Lower leg skin (tissue), 4 donors: ENCODE results near the gene CRYBG2. TPM values are rescaled to one million over a fixed set of nuclear protein-coding genes. Genes with fewer than 3 reads are reported as not detected.
"Not testable (repeated sequence)": the region's sequence is repeated elsewhere in the genome, so short reads cannot be mapped to it uniquely, and the experiment has no call there.

ENCODE experiments used
- DNase-seq, 2 donors: peaks; one replicate each; pipeline ENCODE4 v3.0.0-alpha.2; 2019; ENCODE audit warnings: low spot score in 2 of 2
- H3K4me3 ChIP-seq: fragments of 200-600 bp; sonication (generic); 2 replicates; pipeline ENCODE4 v1.5.1; 2017; ENCODE audit warnings: mild to moderate bottlenecking, low read depth; ENCODE audit not compliant: poor library complexity, severe bottlenecking
- POLR2A ChIP-seq, 2 donors: fragments of 450-650 bp; IDR thresholded peaks; one replicate each; pipeline ENCODE4 v1.6.1; 2016 to 2017; ENCODE audit warnings: antibody characterized with exemption in 2 of 2, mild to moderate bottlenecking in 1 of 2, moderate library complexity in 1 of 2
- WGBS, 2 donors: methylation state at CpG; one replicate each; pipeline ENCODE4 v1.1.5; 2018; 5-methylcytosine and 5-hydroxymethylcytosine counted together
- intact Hi-C: fragments of 100-400 bp; cut with DNase I; formaldehyde crosslinking; loops from one replicate; pipeline ENCODE4 v1.15.0; 2023; ENCODE audit warnings: low total_unique reads
- total RNA-seq, 4 donors: library from RNA; depleted of rRNA; stranded (reverse); fragments of >200 nt; gene quantifications; one replicate each; pipeline ENCODE4 v1.1.0, GENCODE V29; 2016
- TF ChIP-seq, protein P1 (sequence below), 3 donors: fragments of 450-650 bp; IDR thresholded peaks; one replicate each; pipeline ENCODE4 v1.5.1; 2016; ENCODE audit warnings: antibody characterized with exemption in 3 of 3, mild to moderate bottlenecking in 3 of 3, moderate library complexity in 2 of 3

CRYBG2 gene
- total RNA-seq, 4 donors from 2014 or later = 52.3 to 104 (median 56.9) TPM

DNA sequence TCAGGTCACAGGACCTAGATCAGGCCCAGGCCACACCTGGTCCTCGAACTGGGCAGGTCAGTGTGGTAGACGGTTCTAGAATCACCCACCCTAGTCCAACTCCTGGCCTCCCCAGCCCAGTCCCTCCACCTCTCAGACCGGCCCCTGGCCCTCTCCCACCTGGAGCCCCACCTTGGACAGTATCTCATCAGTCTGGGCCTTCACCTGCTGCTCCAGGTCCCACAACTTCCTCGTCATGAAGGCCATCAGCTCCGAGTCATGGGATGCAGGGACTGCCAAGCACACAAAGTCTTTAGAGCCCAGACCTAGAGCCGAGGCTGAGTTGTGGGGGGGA lies 56.2 kb downstream of the CRYBG2 start:
- 81 to 92% methylated on average over 6 of the region's 6 CpGs for WGBS, 2 donors
- DNase-seq = no peak
- intact Hi-C loops = no loop called here
- H3K4me3 ChIP-seq = no peak overlapping the region
- TF ChIP-seq, protein P1, sequence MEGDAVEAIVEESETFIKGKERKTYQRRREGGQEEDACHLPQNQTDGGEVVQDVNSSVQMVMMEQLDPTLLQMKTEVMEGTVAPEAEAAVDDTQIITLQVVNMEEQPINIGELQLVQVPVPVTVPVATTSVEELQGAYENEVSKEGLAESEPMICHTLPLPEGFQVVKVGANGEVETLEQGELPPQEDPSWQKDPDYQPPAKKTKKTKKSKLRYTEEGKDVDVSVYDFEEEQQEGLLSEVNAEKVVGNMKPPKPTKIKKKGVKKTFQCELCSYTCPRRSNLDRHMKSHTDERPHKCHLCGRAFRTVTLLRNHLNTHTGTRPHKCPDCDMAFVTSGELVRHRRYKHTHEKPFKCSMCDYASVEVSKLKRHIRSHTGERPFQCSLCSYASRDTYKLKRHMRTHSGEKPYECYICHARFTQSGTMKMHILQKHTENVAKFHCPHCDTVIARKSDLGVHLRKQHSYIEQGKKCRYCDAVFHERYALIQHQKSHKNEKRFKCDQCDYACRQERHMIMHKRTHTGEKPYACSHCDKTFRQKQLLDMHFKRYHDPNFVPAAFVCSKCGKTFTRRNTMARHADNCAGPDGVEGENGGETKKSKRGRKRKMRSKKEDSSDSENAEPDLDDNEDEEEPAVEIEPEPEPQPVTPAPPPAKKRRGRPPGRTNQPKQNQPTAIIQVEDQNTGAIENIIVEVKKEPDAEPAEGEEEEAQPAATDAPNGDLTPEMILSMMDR (IDR thresholded peaks at IDR 0.05) = no peak
- TF ChIP-seq POLR2A (IDR thresholded peaks at IDR 0.05) = no peak

DNA sequence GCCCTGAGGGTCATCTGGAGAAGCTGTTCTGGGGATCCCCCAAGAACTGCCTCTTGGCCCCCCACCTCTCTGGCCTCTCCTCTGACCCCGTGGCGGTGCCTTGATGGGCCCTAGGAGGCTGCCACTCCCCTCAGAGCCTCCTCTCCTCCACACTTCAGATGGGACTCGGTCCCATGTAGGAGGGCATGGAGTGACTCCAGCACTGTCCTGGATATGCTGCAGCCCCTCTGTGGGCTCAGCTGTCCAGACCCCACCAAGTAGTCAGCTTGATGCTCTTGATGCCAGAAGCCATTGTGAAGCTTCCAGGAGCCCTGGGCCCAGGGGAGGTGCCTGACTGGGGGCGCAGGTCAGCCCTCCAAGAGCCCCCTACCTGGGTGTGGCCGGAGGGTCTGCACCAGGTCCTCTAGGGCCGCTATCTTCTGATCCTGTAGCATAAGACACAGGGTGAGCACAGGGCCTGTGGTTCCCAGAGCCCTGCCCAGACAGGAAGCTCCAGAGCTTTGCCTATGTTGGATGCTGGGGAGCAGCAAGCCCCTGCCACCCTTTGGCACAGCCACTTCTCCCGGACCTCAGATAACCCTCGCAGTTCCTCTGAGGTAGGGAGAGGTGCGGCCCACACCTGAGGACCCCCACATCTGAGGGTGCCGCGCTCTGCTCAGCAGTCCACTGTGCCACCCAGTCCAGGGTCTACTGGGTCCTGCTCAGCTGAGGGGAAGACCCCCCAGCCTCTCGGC lies 56.7 kb downstream of the CRYBG2 start:
- intact Hi-C loops = no loop called here
- no peak overlapping the region for H3K4me3 ChIP-seq
- no peak for TF ChIP-seq POLR2A (IDR thresholded peaks at IDR 0.05)
- TF ChIP-seq, protein P1 (IDR thresholded peaks at IDR 0.05) = no peak
- no peak for DNase-seq
- 93 to 96% methylated on average over 4 to 7 of the region's 12 CpGs for WGBS, 2 donors

DNA sequence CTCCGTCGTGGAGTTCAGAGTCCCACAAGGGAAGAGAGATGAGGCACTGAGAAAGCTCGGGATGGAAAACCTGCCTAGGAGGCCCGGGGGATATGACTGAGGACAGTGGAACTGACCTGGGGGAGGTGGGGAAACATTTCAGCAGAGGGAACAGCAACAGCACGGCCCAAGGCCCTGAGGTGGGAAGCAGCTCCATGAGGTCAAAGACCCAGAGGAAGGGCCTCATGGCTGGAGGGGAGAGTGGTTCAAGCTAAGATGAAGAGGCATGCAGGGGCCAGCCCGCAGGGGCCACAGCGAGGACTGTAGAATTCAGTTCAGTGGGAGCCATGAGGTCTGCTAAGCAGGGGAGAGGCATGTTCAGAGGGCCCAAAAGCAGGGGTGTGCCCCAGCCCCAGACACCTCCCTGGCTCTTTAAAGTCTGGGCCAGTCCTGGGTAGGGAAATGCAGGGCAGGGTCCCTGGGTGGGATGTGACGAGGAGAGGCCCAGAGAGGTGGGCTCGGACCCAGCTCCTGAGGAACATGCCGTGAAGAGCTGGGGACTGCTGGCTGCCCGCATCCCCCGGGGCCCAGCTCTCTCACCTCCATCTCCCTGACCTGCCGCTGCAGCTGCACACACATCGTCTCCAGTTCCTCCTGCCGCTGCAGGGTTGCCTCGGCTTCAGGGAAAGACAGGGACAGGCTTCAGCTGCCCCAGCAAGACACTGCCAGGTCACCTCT lies 57.4 kb downstream of the CRYBG2 start:
- no peak for DNase-seq
- TF ChIP-seq, protein P1 (IDR thresholded peaks at IDR 0.05) = no peak
- no peak for TF ChIP-seq POLR2A (IDR thresholded peaks at IDR 0.05)
- 88 to 90% methylated on average over 16 of the region's 16 CpGs for WGBS, 2 donors
- intact Hi-C loops = no loop called here
- H3K4me3 ChIP-seq = no peak overlapping the region

DNA sequence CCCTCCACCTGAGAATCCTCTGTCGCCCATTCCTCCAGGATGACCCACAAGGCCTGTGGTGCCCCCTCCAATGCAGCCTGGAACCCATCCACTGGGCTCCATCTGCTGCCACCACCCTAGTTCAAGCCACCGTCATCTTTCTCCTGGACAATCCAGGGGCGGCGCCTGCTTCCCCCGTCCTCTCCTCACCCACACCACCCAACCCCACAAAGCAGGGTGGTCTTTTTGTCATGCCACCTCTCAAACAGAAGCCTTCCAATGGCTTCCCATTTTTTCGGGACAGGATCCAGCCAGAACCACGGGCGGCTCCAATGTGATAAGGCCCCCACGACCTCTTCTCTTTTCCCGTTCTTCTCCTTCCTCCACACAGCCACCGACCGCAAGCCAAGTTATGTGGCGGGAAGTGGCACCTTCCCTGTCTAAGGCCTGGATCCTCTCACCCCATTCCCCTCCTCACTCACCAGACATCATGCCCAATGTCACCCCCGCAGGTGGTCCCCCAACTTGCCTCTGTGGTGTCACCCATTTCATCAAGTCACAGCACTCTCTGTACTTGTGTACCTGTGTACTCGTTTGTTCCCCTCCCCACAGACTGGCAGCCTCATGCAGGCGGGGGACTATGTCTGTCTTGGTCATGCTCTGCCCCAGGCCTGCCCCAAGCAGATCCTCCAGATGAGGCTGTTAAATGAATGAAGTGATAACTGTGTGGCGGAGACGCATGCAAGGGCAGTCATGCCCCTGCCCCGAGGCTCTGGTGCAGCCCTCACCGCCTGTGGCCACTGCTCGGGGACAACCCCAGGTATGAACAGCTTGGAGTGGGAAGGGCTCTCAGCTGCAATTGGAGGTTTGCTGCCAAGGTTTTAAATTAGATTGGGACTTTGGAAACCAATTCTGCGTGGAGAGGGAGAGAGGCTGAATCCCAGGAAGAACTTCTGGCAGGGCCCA lies 58.5 kb downstream of the CRYBG2 start:
- WGBS, 2 donors = 86 to 91% methylated on average over 22 of the region's 22 CpGs
- intact Hi-C loops = no loop called here
- no peak for DNase-seq
- no peak for TF ChIP-seq POLR2A (IDR thresholded peaks at IDR 0.05)
- TF ChIP-seq, protein P1 (IDR thresholded peaks at IDR 0.05) = no peak
- no peak overlapping the region for H3K4me3 ChIP-seq

DNA sequence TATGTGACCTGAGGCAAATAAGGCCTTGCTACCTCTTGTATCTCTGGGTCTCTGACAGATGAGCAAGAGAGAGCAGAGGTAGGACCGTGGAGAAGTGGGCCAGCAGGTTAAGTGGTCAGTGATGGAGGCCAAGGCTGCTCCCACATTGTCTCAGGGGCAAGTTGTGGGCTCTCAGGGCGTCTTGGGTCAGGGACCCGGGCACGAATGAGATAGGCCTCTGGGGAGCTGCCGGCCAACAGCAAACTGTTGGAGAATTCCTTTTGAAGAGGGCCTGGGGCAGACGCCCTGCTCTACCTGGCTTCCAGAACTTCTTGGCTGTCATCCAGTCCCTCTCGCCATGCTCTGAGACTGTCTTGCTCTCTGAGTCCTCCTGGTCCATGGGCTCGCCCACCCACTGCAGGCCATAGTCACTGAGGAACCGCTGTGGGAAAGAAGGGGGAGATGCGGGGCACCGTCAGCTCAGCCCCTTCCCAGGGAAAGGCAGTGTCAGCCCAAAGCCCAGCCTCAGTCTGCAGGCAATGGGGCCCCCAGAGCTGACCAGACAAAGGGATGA lies 59.9 kb downstream of the CRYBG2 start:
- no peak overlapping the region for H3K4me3 ChIP-seq
- intact Hi-C loops = no loop called here
- no peak for DNase-seq
- no peak for TF ChIP-seq POLR2A (IDR thresholded peaks at IDR 0.05)
- TF ChIP-seq, protein P1 (IDR thresholded peaks at IDR 0.05) = no peak
- WGBS, 2 donors = 82 to 85% methylated on average over 10 to 11 of the region's 11 CpGs

DNA sequence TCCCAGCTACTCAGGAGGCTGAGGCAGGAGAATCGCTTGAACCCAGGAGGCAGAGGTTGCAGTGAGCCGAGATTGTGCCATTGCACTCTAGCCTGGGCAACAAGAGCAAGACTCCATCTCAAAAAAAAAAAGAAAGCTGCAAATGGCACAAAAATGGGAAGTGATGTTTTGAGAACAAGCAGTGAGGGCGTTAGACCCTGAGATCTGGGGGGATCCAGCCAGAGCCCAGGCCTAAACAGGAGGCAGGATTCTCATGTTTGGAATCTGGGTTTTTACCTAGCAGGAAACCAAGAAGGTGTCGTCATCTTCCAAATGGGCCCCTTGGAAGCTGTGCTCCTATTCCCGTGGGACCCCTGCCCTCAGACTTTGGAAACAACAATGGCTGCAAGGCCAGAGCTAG lies 61.2 kb downstream of the CRYBG2 start:
- DNase-seq, H3K4me3 ChIP-seq, intact Hi-C loops: not testable (repeated sequence)
- 87 to 96% methylated on average over 5 of the region's 5 CpGs for WGBS, 2 donors
